Endothelial cell of umbilical vein (primary cell): Measurements from ENCODE around the gene CYP27C1.

Source experiments
- CTCF ChIP-seq, 2 donors: IDR thresholded peaks; 1 replicate in 1 of 2; 2 replicates in 1 of 2; pipeline ENCODE4 v1.5.1; 2011; ENCODE audit warnings: low read length in 2 of 2, mild to moderate bottlenecking in 2 of 2, moderate library complexity in 2 of 2, control low read depth in 1 of 2, inconsistent platforms in 1 of 2, low read depth in 1 of 2; ENCODE audit not compliant: insufficient read depth in 1 of 2; ENCODE audit errors: extremely low read depth in 1 of 2
- EZH2 ChIP-seq: IDR thresholded peaks from 2 replicates; pipeline ENCODE4 v1.6.1; 2012; ENCODE audit warnings: borderline replicate concordance, low read depth, mild to moderate bottlenecking, moderate library complexity, low read length, inconsistent platforms; ENCODE audit not compliant: severe bottlenecking
- MYC ChIP-seq: IDR thresholded peaks from one replicate; pipeline ENCODE4 v1.6.1; 2011; ENCODE audit warnings: mild to moderate bottlenecking, low read depth, low read length
- POLR2A ChIP-seq: IDR thresholded peaks from 2 replicates; pipeline ENCODE4 v1.6.1; 2012; ENCODE audit warnings: low read depth, mild to moderate bottlenecking, control low read depth, low read length
- POLR2AphosphoS5 ChIP-seq: IDR thresholded peaks from 2 replicates; pipeline ENCODE4 v1.6.1; 2012; ENCODE audit warnings: low read depth, mild to moderate bottlenecking, control low read depth, low read length, moderate library complexity; ENCODE audit not compliant: insufficient read depth

- TF ChIP-seq CTCF (IDR thresholded peaks at IDR 0.05; ENCODE audit: extremely low read depth in 1 of 2, insufficient read depth in 1 of 2, low read depth in 1 of 2, low read length in 2 of 2) (no peak), MYC (no peak), POLR2AphosphoS5 (no peak), EZH2 (no peak), POLR2A (no peak)
Measured at GRCh38 chr2:127200962-127201361, 19.1 kb downstream of the CYP27C1 start.
